Activated CD8-positive, alpha-beta memory T cell treated with anti-CD3 and anti-CD28 coated beads, Interleukin-2, amount 50 U/mL, for 24 hours (primary cell): Measurements from ENCODE around the gene APLP1.
"Not testable (repeated sequence)": the region's sequence is repeated elsewhere in the genome, so short reads cannot be mapped to it uniquely, and the experiment has no call there.

Source experiments
- DNase-seq: peaks from one replicate; pipeline ENCODE4 v3.0.0-alpha.2; 2020; ENCODE audit errors: extremely low read depth

APLP1 gene

DNA sequence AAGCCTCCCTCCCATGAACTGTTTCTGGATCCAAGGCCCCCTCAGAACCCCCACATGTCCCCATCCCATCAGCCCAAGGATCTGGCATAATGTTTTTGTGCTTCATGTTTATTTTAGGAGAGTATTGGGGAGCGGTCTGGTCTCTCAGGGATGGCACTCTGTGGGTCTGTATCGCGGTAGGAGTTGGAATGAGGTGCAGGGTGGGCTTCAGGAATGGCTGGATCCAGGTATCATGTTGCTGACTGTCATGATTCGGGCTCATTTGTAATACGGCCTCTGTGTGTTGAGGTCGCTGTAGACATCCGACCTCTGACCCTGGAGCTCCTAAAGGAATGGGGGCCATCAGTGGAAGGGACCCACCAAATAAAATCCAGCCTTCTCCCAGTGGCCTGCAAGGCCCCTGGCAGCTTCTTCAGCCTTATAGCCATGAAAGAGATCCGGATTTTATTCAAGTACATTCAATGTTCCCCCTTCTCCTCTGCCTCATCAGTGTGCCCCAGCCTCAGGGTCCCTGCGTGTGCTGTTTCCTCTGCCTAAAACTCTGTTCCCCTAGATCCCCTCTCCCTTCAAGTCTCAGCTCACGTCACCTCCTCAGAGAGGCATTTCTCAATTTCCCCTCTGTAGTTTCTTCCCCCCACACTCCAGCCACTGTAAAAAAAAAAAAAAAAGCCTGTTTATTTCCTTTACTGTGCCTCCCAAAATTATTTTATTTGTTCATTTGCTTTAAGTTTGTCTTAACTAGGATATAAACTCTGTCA lies 36.1 kb downstream of the APLP1 start:
- no peak for DNase-seq

- no peak for DNase-seq
These were observed 36.9 kb downstream of the APLP1 start for GRCh38 chr19:35905178-35905727.

- no peak for DNase-seq
These were observed 39.0 kb downstream of the APLP1 start for GRCh38 chr19:35907377-35907745.

- DNase-seq, result no peak
These were observed 39.7 kb downstream of the APLP1 start, which contains the start of gene TYROBP for GRCh38 chr19:35908010-35908441. Gene TYROBP, minus strand, starts transcription at chr19:35908295. Its CDS starts 67 bp downstream, at chr19:35908228.

DNA sequence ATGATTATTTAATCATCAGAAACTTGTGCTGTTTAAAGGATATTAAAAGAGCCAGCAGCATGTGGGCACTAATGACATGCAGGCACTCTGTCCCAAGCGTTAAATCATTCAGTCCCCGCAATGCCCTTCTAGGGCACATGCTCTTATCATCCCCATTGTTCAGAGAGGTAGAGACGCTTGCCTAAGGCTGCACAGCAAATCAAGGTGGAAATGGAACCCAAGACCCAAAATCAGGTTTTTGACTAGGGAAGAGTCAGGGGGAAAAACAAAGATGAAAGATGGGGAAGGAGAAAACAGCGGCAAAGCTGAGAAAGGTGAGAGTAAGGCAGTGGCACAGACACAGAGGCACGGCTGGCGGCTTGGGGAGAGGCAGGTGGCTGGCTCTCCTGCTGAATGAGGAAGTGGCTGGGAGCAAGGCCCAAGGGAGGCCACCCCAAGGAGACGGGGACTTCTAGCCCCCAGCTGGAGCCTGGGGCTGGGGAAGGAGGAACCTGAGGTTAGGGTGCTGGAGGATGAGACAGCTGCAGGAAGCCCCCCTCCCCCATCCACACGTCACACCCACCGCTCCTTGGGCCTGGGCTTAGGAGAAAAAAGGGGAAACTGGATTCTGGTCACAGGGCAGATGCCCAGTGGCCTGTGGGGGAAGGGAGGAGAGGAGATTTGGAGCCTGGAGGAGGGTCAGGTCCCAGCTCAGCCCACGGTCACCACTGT lies 40.8 kb downstream of the APLP1 start:
- no peak for DNase-seq

GRCh38 chr19:35909684-35910035 lies 41.3 kb downstream of the APLP1 start:
- DNase-seq, result no peak

DNA sequence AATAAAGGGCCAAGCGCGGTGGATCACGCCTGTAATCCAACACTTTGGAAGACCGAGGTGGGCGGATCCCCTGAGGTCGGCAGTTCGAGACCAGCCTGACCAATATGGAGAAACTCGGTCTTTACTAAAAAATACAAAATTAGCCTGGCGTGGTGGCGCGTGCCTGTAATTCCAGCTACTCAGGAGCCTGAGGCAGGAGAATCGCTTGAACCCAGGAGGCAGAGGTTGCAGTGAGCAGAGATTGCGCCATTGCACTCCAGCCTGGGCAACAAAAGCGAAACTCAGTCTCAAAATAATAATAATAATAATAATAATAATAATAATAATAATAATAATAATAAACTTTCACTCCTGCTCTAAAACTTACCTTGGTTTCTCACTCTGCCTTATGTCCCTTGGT lies 42.0 kb downstream of the APLP1 start:
- not testable (repeated sequence) for DNase-seq

GRCh38 chr19:35911173-35911572 lies 42.8 kb downstream of the APLP1 start:
- DNase-seq, result no peak

DNA sequence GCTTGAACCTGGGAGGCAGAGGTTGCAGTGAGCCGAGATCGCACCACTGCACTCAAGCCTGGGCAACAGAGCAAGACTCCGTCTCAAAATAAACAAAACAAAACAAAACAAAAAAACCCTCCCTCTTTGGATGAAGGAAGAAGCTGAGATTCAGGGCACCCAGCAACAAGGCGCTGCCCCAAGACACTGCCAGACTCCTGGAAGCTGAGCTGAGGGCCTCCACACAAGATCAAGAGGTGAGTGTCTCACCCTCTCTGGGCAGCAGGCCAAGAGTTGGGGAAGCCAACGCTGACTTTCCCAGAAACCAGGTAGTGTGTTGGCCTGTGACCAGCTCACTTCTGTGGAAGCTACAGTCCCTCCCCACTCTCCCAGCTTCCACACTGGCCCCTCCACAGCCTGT lies 43.4 kb downstream of the APLP1 start:
- DNase-seq, result no peak

GRCh38 chr19:35913589-35913988 lies 45.2 kb downstream of the APLP1 start:
- DNase-seq, result no peak

- DNase-seq, result no peak
These were observed 47.1 kb downstream of the APLP1 start for GRCh38 chr19:35915443-35915842.

- no peak for DNase-seq
These were observed 50.9 kb downstream of the APLP1 start for GRCh38 chr19:35919306-35919705.

- no peak for DNase-seq
These were observed 52.6 kb downstream of the APLP1 start for GRCh38 chr19:35921012-35921411.

DNA sequence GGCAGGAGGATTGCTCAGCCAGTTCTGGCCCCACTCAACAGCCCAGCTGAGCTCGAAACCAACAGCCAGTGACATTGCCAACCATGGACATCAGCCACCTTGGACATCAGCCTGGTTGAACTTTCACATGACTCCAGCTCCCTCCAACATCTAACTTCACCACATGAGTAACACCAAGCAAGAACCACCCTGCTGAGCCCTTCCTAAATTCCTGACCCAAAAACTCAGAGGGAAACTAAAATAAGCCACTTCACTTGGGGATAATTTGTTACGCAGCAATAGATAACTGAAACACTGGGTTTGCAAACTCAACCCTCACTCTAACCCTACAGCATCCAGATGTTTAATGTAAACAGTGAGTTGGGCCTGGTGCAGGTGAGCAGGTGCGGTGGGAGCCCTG lies 57.1 kb downstream of the APLP1 start:
- no peak for DNase-seq

GRCh38 chr19:35928507-35928906 lies 60.1 kb downstream of the APLP1 start:
- DNase-seq, result no peak
